GM19099 (cell line): Measurements from ENCODE around the gene TCTN1.

ENCODE experiments used
- POLR2A ChIP-seq: IDR thresholded peaks from 3 replicates; pipeline ENCODE4 v1.6.1; 2011; ENCODE audit warnings: low read depth; ENCODE audit not compliant: insufficient read length; ENCODE audit errors: extremely low read depth

Gene TCTN1

GRCh38 chr12:110619534-110619953 lies 5.6 kb downstream of the TCTN1 start:
- no peak for TF ChIP-seq POLR2A

GRCh38 chr12:110622582-110622981 lies 8.7 kb downstream of the TCTN1 start:
- TF ChIP-seq POLR2A = no peak

GRCh38 chr12:110627500-110628195 lies 13.7 kb downstream of the TCTN1 start:
- TF ChIP-seq POLR2A = peak; percentile 20

- no peak for TF ChIP-seq POLR2A
Measured at GRCh38 chr12:110635055-110635454, 21.1 kb downstream of the TCTN1 start.

GRCh38 chr12:110636516-110636915 lies 22.6 kb downstream of the TCTN1 start:
- no peak for TF ChIP-seq POLR2A

- TF ChIP-seq POLR2A = no peak
Measured at GRCh38 chr12:110637869-110638441, 24.0 kb downstream of the TCTN1 start.

GRCh38 chr12:110638796-110639195 lies 24.9 kb downstream of the TCTN1 start:
- no peak for TF ChIP-seq POLR2A

- no peak for TF ChIP-seq POLR2A
Measured at GRCh38 chr12:110639336-110640141, 25.6 kb downstream of the TCTN1 start.

- TF ChIP-seq POLR2A = no peak
Measured at GRCh38 chr12:110640275-110641025, 26.5 kb downstream of the TCTN1 start.

- TF ChIP-seq POLR2A = no peak
Measured at GRCh38 chr12:110641521-110641920, 27.6 kb downstream of the TCTN1 start.

- no peak for TF ChIP-seq POLR2A
Measured at GRCh38 chr12:110647631-110648040, 33.7 kb downstream of the TCTN1 start.

- TF ChIP-seq POLR2A = no peak
Measured at GRCh38 chr12:110649341-110649847, 35.5 kb downstream of the TCTN1 start.

GRCh38 chr12:110656071-110656655 lies 42.2 kb downstream of the TCTN1 start:
- TF ChIP-seq POLR2A = no peak

- no peak for TF ChIP-seq POLR2A
Measured at GRCh38 chr12:110657747-110658146, 43.8 kb downstream of the TCTN1 start.

- TF ChIP-seq POLR2A = no peak
Measured at GRCh38 chr12:110658242-110658641, 44.3 kb downstream of the TCTN1 start.

- TF ChIP-seq POLR2A = no peak
Measured at GRCh38 chr12:110658878-110659277, 44.9 kb downstream of the TCTN1 start.
